HG03108 (cell line): ENCODE results near the gene RHBDD2.
"Not testable (repeated sequence)": the region's sequence is repeated elsewhere in the genome, so short reads cannot be mapped to it uniquely, and the experiment has no call there.

Experiments
- ATAC-seq: cut with Tn5 transposase; IDR thresholded peaks from one replicate; pipeline ENCODE4 v1.9.1; 2021; ENCODE audit warnings: moderate library complexity; ENCODE audit not compliant: unreplicated experiment

The RHBDD2 gene

GRCh38 chr7:75888464-75889222, 9.8 kb downstream of the RHBDD2 start:
- no peak for ATAC-seq

GRCh38 chr7:75889223-75889825, 10.5 kb downstream of the RHBDD2 start:
- no peak for ATAC-seq

DNA sequence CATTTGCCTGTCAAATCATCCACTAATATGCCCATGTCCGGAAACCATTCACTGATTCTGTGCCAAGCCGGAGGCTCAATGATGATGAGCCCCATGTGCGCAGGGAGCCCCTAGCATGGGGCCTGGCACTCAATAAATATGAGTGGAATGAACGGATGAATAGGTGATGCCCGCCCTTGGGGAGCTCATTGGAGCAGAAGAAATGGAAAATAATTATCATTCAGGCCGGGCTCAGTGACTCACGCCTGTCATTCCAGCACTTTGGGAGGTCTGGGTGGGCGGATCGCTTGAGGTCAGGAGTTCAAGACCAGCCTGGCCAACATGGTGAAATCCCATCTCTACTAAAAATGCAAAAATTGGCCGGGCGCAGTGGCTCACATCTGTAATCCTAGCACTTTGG, 11.0 kb downstream of the RHBDD2 start:
- ATAC-seq: no peak

DNA sequence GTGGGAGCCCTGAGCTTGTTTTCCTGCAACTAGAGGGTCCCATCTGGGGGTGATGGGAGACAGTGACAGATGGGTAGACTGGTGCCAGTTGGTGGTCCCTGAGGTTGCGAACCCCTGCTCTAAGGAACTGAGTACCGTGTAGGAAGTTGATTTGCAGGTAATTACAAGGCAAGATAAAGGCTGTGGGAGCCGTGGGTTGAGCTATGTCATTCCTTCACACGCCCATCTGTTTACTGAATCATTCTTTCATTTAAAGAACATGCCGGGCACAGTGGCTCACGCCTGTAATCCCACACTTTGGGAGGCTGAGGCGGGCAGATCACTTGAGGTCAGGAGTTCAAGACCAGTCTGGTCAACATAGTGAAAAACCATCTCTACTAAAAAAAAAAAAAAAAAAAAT, 12.4 kb downstream of the RHBDD2 start:
- not testable (repeated sequence) for ATAC-seq

DNA sequence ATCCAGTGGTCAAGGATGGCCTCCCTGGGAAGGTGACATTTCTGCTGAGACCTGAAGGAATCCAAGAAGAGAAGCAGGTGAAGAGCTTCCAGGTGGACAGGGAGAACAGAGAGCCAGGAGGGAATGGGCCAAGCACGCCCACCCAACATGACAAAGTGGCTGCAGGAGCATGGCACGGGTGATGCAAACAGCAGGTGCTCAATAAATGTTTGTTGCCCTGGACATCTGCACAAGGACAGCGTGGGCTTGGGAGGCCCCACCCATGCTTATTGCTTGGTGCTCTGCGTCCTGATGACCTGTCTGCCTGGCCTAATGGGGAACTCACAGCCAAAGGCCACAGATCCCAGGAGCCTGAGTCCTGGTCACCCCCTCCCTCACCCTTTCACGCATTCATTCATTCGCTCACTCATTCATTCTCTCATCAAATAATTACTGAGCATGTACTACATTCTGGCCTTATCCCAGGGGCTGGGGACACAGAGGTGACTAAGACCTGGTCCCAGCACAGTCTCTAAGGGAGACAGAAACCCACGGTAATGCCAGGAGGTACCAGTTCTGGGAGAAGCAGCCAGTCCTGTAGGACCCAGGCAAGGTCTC, 13.1 kb downstream of the RHBDD2 start:
- no peak for ATAC-seq

- ATAC-seq: no peak
These were observed 13.9 kb downstream of the RHBDD2 start for GRCh38 chr7:75892634-75893272.

- ATAC-seq: no peak
These were observed 18.0 kb downstream of the RHBDD2 start for GRCh38 chr7:75896803-75897327.

DNA sequence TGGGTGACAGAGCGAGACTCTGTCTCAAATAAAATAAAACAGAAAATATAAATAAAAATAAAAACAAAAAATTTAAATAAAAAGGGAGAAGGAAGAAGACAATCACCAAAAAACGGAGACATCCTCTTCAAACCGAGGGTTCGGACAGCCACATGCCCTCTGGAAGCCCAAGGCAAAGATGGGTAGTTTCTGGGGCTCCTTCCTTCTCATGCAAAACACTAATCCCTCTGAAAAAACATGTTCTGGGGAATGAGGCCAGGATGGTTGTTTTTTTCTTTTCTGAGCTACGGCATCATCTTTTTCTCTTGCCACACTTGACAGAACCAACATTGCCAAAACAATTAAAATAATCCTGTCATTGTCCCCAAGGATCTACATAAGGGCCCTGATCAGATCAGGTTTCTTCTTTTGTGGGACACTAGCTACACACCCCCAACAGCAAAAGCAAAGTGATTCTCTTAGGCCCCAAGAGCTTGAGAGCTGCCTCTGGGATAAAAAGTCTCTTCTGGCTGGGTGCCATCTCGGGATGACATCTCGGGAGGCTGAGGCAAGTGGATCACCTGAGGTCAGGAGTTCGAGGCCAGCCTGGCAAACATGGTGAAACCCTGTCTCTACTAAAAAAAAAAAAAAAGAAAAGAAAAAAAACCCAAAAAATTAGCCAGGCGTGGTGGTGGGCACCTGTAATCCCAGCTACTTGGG, 21.9 kb downstream of the RHBDD2 start:
- ATAC-seq: no peak

DNA sequence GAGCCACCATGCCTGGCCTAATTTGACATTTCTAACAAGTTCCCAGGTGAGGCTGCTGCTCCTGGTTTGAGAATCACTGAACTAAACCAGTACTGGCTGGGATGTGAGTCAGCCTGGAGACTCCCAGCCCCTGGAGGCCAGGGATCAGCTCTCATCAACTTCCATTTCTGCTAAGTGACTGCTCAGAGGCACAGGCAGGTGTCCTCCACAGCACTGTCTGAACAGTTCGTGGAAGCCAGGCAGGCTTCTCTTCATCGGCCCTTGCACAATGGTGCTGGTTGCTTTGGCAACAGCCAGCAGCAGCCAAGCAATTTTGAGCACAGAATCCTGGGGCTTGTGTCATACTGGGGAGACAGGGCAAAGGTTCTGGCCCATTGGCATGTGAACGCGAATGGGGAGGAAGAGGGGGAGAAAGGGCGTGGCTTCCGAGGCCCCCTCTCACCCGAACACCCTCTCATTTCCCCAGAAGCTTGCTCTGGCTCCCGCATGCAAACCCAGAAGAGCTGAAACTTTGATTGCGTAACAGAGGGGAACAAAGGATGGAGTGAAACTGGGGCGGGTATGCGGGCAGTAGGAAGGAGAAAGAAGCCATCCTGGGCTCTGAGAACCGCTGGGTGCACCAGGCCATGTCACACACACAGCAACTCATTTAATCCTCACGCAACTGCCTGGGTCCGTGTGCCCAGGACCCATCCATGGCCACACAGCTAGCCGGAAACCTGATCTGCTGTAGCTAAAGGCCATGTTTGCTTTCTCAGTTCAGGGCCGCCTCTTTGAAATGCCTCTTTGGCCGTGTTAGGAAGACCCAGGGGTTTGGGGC, 27.2 kb downstream of the RHBDD2 start:
- ATAC-seq: no peak

DNA sequence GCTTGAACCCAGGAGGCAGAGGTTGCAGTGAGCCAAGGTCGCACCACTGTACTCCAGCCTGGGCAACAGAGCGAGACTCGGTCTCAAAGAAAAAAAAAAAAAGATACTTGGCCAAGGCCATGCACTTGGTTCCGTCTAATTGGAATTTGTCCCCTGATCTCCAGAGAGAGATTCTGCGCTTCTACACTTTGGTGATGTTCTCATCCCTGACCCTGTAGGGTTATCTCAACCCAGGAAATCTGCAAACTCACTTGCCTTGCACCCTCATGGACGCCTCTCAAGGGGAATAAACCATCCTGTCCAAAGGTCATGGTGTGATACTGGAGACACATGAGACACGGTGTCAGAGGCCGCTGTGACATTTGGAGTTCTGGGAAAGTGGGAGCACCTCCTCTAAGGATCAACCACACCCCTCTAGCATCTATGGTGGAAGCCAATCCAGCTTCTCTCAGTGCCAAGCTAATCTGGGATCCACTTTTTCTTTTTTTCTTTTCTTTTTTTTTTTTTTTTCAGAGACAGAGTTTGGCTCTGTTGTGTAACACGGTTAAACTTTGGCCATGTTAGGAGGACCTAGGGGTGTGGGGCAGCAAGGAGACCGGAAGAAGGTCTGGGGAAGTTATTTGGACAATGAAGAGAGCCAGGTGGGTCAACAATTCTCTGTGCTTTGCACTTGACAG, 28.3 kb downstream of the RHBDD2 start:
- no peak for ATAC-seq

DNA sequence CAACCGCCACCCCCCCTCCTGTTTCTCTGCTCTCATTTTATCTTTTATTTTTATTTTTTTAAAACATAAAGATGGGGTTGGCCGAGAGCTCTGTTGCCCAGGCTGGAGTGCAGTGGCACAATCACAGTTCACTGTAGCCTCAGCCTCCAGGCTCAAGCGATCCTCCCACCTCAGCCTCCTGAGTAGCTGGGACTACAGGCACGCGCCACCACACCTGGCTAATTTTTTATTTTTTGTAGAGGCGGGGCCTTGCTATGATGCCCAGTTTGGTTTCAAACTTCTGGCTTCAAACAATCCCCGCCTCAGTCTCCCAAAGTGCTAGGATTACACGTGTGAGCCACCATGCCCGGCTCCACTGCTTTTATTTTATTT, 28.8 kb downstream of the RHBDD2 start:
- ATAC-seq: not testable (repeated sequence)

DNA sequence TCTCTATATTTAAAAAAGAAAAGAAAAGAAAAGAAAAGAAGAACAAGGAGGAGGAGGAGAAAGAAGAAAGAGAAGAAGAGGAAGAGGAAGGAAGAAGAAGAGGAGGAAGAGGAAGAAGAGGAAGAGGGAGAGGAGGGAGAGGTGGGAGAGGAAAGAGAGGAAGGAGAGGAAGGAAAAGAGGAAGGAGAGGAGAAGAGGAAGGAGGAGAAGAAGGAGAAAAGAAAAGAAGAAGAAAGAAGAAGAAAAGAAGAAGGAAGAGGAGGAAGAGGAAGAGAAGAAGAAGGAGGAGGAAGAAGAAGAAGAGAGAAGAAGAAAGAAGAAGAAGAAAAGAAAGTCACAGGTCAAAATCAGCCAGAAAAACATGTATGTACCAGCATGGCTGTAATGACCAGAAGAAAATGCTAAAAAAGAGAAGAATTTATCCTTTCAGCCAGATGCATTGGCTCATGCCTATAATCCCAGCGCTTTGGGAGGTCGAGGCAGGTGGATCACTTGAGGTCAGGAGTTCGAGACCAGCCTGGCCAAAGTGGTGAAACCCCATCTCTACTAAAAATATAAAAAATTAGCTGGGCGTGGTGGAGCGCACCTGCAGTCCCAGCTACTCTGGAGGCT, 30.8 kb downstream of the RHBDD2 start:
- no peak for ATAC-seq

DNA sequence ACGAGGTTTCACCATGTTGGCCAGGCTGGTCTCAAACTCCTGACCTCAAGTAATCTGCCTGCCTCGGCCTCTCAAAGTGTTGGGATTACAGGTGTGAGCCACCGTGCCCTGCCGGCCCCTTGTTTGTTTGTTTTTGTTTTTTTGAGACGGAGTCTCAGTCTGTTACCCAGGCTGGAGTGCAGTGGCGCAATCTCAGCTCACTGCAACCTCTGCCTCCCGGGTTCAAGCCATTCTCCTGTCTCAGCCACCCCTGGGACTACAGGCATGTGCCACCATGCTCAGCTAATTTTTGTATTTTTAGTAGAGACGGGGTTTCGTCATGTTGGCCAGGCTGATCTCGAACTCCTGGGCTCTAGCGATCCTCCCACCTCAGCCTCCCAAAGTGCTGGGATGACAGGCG, 32.4 kb downstream of the RHBDD2 start:
- ATAC-seq: not testable (repeated sequence)

DNA sequence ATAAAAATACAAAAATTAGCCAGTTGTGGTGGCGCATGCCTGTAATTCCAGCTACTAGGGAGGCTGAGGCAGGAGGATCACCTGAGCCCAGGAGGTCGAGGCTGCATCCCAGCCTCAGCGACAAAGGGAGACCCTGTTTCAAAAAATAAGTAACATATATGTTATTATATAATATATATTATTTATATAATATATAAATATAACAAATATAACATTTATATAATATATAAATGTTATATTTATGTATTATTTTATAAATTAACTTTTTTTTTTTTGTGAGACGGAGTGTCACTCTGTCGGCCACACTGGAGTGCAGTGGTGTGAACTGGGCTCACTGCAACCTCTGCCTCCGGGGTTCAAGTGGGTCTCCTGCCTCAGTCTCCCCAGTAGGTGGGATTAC, 34.6 kb downstream of the RHBDD2 start:
- no peak for ATAC-seq

DNA sequence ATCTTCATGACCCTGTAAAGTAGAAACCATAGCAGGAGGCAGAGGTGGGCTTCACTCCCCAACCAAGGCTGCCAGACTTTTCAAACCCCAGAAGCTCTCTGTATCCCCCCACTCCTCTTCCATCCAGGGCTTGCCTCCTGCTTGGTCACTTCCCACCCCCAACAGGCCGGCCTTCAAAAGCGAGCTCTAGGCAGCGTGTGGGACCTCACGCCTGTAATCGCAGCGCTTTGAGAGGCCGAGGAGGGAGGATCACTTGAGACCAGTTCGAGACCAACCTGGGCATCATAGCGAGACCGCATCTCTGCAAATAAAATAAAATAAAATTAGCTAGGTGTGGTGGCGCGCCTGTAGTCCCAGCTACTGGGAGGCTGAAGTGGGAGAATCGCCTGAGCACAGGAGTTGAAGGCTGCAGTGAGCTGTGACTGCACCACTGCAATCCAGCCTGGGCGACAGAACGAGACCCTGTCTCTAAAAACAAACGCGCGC, 35.4 kb downstream of the RHBDD2 start:
- ATAC-seq: no peak

GRCh38 chr7:75914655-75915415, 36.0 kb downstream of the RHBDD2 start, which contains the start of gene POR:
Gene POR (plus strand): TSS chr7:75915155. CDS start chr7:75954002, 38,847 bp downstream.
- ATAC-seq: peak; percentile 85

GRCh38 chr7:75915416-75916156, 36.8 kb downstream of the RHBDD2 start:
- no peak for ATAC-seq
